GM10847 (cell line): Measurements from ENCODE around the gene ALDH1A3.

Experiments
- POLR2A ChIP-seq: IDR thresholded peaks from 2 replicates; pipeline ENCODE4 v1.6.1; 2011; ENCODE audit not compliant: insufficient read length; ENCODE audit errors: extremely low read depth

ALDH1A3 gene

DNA sequence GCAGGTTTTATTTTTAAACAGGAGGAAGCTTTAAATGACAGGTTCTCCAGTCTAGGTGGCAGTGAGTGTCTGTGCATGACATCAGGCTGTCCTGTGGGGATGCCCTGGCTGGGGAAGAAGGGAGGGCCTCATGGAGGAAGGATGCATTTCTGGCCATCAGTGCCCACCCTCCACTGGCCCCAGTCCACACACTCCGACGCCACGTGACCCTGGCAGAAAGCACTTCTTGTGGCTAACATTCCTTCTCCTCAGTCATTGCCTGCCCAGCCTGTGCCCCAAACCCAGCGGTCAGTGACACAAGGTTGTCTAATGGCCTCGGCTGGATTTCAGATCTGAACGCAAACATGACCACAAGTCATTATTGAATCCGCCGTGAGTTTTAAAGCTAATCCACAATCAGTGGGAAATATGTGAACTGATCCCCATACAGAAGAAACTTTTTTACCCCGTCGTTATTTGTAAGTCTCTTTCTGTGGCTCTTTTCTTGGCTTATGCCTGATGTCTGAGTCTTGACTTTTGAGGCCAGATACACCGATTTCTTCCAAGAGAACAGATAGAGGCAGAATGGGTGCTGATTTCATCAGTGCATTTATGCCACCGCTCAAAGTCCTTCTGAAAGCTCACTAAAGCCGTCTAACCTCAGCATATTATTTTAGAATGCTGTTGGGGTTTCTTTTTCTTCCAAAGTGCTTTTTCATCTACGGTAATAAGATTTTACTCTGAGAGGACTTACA, 22.2 kb downstream of the ALDH1A3 start:
- no peak for TF ChIP-seq POLR2A

DNA sequence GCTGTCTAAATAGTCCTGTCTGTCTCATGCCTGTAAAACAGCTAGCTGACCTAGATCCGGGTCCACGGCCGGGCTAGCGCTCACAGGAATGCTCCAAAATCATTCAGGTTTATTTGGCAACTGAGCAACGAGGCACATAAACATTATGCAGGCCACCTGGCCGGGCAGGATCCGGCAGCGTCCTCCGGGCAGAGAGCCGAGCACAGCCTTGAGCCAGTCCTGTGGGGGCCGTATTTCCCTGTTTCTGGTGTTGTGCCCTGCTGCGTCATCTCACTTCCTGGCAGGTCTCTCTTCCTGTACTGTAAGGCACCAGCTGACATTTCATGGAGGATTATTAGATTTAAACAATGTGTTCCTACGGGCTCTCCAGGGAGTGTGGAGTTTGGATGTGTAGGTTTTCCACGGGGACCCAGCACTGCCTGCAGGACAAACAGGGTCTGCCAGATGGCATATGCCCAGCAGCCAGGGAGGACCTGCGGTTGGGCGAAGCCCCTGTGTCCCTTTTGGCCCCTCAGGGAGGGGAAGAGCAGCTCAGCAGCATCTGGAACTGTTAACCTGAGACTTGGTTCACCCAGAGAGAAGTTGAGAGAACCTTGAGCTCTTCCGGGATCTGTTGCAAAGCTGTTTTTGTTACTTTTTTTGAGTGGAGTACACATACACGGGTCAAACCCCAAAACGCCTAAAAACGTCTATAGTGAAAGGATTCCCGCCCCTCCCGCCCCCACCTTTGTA, 23.0 kb downstream of the ALDH1A3 start:
- TF ChIP-seq POLR2A, result no peak

- no peak for TF ChIP-seq POLR2A
Measured at GRCh38 chr15:100903168-100903554, 23.5 kb downstream of the ALDH1A3 start.

GRCh38 chr15:100905850-100906249, 26.2 kb downstream of the ALDH1A3 start:
- no peak for TF ChIP-seq POLR2A

DNA sequence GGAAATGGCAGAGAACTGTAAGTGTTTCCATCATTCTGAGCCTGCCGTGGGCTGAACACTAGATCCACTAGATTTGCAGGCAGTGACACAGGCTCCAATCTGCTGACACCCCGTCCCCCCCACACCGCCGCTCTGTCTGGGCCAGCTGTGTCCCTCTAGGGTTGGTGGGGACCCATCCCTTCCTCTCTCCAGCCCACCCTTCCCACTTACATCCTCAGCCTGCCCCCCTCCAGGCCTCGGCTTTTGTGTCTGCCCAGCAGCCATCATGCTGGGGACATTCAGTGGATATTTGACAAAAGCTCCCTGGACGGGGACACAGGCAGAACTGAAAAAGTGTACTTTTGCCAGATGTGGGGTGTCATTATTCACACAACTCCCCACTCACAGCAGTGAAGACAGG, 28.8 kb downstream of the ALDH1A3 start:
- no peak for TF ChIP-seq POLR2A

DNA sequence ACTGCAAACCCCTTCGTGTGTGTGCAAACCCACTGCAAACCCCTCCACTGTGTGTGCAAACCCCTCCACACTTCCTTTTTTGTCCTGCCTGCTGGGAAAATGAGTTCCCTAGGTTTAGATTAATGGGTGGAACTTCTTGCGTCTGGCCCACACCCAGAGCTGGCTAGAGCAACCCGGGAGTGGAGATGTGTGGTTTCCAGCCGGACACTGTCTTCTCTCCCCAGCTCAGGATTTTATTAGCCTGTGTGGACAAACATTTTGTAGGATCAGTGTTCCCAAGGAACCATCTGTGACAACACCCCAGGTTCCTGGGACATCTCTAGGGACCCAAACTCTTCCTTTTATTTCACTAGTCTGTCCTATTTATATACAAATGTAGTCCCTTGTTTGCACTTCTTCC, 29.9 kb downstream of the ALDH1A3 start:
- TF ChIP-seq POLR2A, result no peak

DNA sequence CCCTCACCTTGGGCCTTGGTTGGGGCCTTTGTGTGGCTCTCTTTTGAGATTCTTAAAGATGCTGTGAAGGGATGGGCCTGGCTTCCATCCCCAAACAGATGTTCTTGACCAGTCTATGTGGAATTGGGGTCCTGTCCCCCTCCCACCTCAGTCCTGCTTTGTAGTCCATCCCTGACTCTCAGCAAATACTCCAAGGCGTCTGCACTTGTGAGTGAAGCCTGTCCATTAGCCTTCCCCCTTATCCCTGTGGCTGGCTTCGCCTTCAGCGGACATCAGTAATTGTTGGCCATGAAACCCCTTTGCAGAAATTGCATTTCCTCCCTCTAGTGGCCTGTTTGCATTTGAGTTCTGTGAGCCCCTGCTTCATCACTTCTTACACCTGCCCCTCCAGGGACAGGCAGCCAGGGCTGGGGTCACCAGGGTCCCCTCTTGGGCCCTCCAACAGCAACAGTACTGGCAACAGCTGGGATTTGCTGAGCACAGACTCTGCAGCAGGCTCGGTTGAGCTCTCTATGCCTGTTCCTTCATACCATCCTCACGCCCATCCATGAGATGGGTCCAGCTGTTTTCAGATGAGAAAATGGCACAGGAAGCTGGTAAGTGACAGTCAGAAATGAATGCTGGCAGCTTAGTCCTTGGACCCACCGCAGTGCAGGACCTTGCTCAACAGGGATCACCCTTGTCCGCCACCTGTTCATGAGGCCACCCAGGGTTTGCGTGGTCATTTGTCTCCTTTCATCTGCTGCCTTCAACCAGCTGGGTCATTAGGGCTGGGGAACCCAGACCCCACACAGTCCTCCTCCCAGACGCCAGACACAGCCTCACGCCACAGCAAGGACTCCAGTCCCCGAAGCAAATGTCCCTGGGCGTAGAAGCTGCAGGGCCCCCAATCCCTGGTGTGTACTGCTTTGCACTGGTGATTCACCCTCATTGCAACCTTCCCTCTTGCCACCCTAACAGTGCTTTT, 30.6 kb downstream of the ALDH1A3 start:
- TF ChIP-seq POLR2A, result no peak

DNA sequence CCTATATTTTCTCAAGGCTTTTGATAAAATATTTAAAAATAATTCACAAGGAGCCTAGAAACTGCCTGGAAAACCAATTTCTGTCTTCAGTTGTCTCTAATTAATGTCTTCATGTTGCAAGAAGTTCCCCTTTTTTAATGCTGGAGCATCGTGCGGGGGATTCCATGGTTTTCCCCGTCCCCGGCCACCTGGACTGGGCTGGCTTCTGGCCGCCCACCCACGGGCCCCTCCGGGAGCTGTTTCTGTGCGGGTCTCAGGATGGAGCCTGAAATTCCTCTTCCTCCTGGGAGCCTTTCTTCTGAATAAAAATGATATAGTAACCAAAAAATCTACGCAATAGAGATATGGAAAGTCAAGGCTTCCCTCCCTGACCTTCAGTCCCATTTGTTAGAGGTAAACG, 31.5 kb downstream of the ALDH1A3 start:
- no peak for TF ChIP-seq POLR2A

- no peak for TF ChIP-seq POLR2A
Measured at GRCh38 chr15:100913961-100914360, 34.3 kb downstream of the ALDH1A3 start.

- no peak for TF ChIP-seq POLR2A
Measured at GRCh38 chr15:100914876-100915275, 35.2 kb downstream of the ALDH1A3 start.

- no peak for TF ChIP-seq POLR2A
Measured at GRCh38 chr15:100918034-100918689, 38.5 kb downstream of the ALDH1A3 start.

- TF ChIP-seq POLR2A, result peak; percentile 53
Measured at GRCh38 chr15:100918690-100919480, 39.3 kb downstream of the ALDH1A3 start, which contains the start of gene LRRK1. TSS of gene LRRK1 (plus strand) at chr15:100919357. CDS start at chr15:100924633, 5,276 bp downstream.

GRCh38 chr15:100919481-100920405, 40.1 kb downstream of the ALDH1A3 start:
- TF ChIP-seq POLR2A, result no peak
